Natural killer cell (primary cell): ENCODE data around the gene GRXCR2. TPM values are rescaled to one million over a fixed set of nuclear protein-coding genes. Genes with fewer than 3 reads are reported as not detected.
A peak's percentile ranks its signal among the peaks of the same experiment; 100 is the strongest.
"Not testable (repeated sequence)": the region's sequence is repeated elsewhere in the genome, so short reads cannot be mapped to it uniquely, and the experiment has no call there.

Experiments
- ATAC-seq, 3 donors: fragments of 150-1000 bp in 2 of 3; fragments of 200-7000 bp in 1 of 3; cut with Tn5 transposase; 1 replicate in 1 of 3; 2 replicates in 2 of 3; pipeline ENCODE4 v1.10.0; 2021; ENCODE audit warnings: mild to moderate bottlenecking in 2 of 3, moderate library complexity in 2 of 3
- DNase-seq, 2 donors: peaks; one replicate each; pipeline versions ENCODE4 v3.0.0 to v3.0.0-alpha.2; 2013 to 2021; ENCODE audit warnings: mixed read lengths in 1 of 2
- H3K27ac ChIP-seq: one replicate; pipeline ENCODE4 v1.5.1; 2013; ENCODE audit warnings: mild to moderate bottlenecking, low read length
- H3K27me3 ChIP-seq: one replicate; pipeline ENCODE4 v1.6.1; 2013; ENCODE audit warnings: low read length; ENCODE audit not compliant: control insufficient read depth, insufficient read depth
- H3K36me3 ChIP-seq: one replicate; pipeline ENCODE4 v1.6.1; 2013; ENCODE audit warnings: low read length; ENCODE audit not compliant: control insufficient read depth, insufficient read depth
- H3K4me1 ChIP-seq: one replicate; pipeline ENCODE4 v1.6.1; 2013; ENCODE audit warnings: low read length; ENCODE audit not compliant: control insufficient read depth, insufficient read depth
- H3K4me3 ChIP-seq: one replicate; pipeline ENCODE4 v1.5.1; 2013; ENCODE audit warnings: low read length
- H3K9me3 ChIP-seq: one replicate; pipeline ENCODE4 v1.6.1; 2013; ENCODE audit warnings: low read length; ENCODE audit not compliant: control insufficient read depth, insufficient read depth
- H3K27ac Mint-ChIP-seq, 2 donors: one replicate each; pipeline ENCODE4 v1.8.0; 2022; ENCODE audit warnings: mild to moderate bottlenecking in 2 of 2, mixed read lengths in 2 of 2, moderate library complexity in 1 of 2
- H3K27me3 Mint-ChIP-seq, 2 donors: one replicate each; pipeline ENCODE4 v1.8.0; 2022; ENCODE audit warnings: low read depth in 2 of 2, mixed read lengths in 2 of 2
- H3K36me3 Mint-ChIP-seq: one replicate; pipeline ENCODE4 v1.8.0; 2022; ENCODE audit warnings: mixed read lengths
- H3K4me1 Mint-ChIP-seq, 2 donors: one replicate each; pipeline ENCODE4 v1.8.0; 2022; ENCODE audit warnings: mixed read lengths in 2 of 2
- H3K4me3 Mint-ChIP-seq: one replicate; pipeline ENCODE4 v1.8.0; 2022; ENCODE audit warnings: mild to moderate bottlenecking, moderate library complexity, mixed read lengths
- H3K9me3 Mint-ChIP-seq, 2 donors: one replicate each; pipeline ENCODE4 v1.8.0; 2022; ENCODE audit warnings: mixed read lengths in 2 of 2
- CTCF ChIP-seq: fragments of 200-600 bp; IDR thresholded peaks from one replicate; pipeline ENCODE4 v1.8.0; 2022; ENCODE audit warnings: antibody characterized with exemption
- WGBS: methylation state at CpG from one replicate; pipeline ENCODE4 v1.1.7; 2013; ENCODE audit warnings: missing lambda C conversion rate; ENCODE audit not compliant: insufficient coverage; 5-methylcytosine and 5-hydroxymethylcytosine counted together
- intact Hi-C: fragments of 100-400 bp; cut with micrococcal nuclease; formaldehyde crosslinking; loops from one replicate; pipeline ENCODE4 v1.14.2; 2022
- total RNA-seq, 4 donors: library from RNA; stranded (reverse); fragments of 120-200 nt in 1 of 4; gene quantifications; one replicate each; pipeline versions ENCODE4 v1.2.3 to v1.2.4, GENCODE V29; 2013 to 2022

The GRXCR2 gene
- total RNA-seq, 3 donors from 2014 or later (not counting 1 experiment from before 2014, with no cell fraction given), result not detected

GRCh38 chr5:145840458-145841132, 32.2 kb downstream of the GRXCR2 start:
- no peak overlapping the region for H3K4me3 ChIP-seq
- Mint-ChIP-seq H3K27ac (no peak overlapping the region), H3K9me3 (no peaks in the 10 kb centered on the region), H3K4me3 (no peak overlapping the region), H3K36me3 (no peaks in the 10 kb centered on the region), H3K4me1 (peaks cover 4% of the 10 kb centered on the region in 2 donors), H3K27me3 (no peaks in the 10 kb centered on the region)
- intact Hi-C loops, result no loop called here
- peaks cover 3% of the 10 kb centered on the region for H3K4me1 ChIP-seq
- 97% methylated on average over 3 of the region's 3 CpGs for WGBS
- no peak overlapping the region for H3K27ac ChIP-seq
- no peaks in the 10 kb centered on the region for H3K27me3 ChIP-seq
- H3K36me3 ChIP-seq, result no peaks in the 10 kb centered on the region
- ATAC-seq (no peak), DNase-seq (no peak)
- H3K9me3 ChIP-seq, result no peaks in the 10 kb centered on the region
- no peak for TF ChIP-seq CTCF

- Histone ChIP-seq H3K36me3 (no peaks in the 10 kb centered on the region), H3K27me3 (no peaks in the 10 kb centered on the region), H3K27ac (no peak overlapping the region), H3K9me3 (no peaks in the 10 kb centered on the region), H3K4me1 (peaks cover 12% of the 10 kb centered on the region), H3K4me3 (no peak overlapping the region)
- DNase-seq (no peak), ATAC-seq (no peak)
- no peak overlapping the region for H3K4me3 Mint-ChIP-seq
- intact Hi-C loops, result no loop called here
- peaks cover 18 to 19% of the 10 kb centered on the region in 2 donors for H3K4me1 Mint-ChIP-seq
- H3K9me3 Mint-ChIP-seq, result no peaks in the 10 kb centered on the region
- TF ChIP-seq CTCF, result no peak
- no peak overlapping the region for H3K27ac Mint-ChIP-seq
- H3K27me3 Mint-ChIP-seq, result no peaks in the 10 kb centered on the region
- H3K36me3 Mint-ChIP-seq, result no peaks in the 10 kb centered on the region
- 91% methylated on average over 6 of the region's 6 CpGs for WGBS
Measured at GRCh38 chr5:145838276-145838675, 34.5 kb downstream of the GRXCR2 start.

DNA sequence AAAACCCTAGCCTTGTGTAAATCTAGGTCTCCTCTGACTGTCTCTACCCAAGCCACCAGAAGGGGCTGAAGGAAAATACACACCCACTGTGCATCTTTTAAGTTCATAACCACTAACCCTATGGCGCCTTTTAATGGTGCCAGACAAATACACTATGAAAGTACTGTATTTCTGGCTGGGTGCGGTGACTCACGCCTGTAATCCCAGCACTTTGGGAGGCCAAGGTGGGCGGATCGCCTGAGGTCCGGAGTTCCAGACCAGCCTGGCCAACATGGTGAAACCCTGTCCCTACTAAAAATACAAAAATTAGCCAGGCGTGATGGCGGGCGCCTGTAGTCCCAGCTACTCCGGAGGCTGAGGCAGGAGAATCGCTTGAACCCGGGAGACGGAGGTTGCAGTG, 36.6 kb downstream of the GRXCR2 start:
- H3K4me1 ChIP-seq, result peaks cover 12% of the 10 kb centered on the region
- H3K27me3 ChIP-seq, intact Hi-C loops, H3K36me3 ChIP-seq, H3K4me3 ChIP-seq, ATAC-seq, H3K27ac Mint-ChIP-seq, H3K27ac ChIP-seq, DNase-seq, H3K9me3 Mint-ChIP-seq, H3K27me3 Mint-ChIP-seq, H3K9me3 ChIP-seq, H3K36me3 Mint-ChIP-seq: not testable (repeated sequence)
- WGBS, result 95% methylated on average over 13 of the region's 13 CpGs
- H3K4me3 Mint-ChIP-seq, result peak overlapping the region; percentile 67
- peaks cover 18 to 19% of the 10 kb centered on the region in 2 donors for H3K4me1 Mint-ChIP-seq

GRCh38 chr5:145835848-145836239, 37.0 kb downstream of the GRXCR2 start:
- WGBS, result 69% methylated on average over 18 of the region's 18 CpGs
- H3K27ac Mint-ChIP-seq, result no peak overlapping the region
- no peaks in the 10 kb centered on the region for H3K36me3 ChIP-seq
- H3K4me3 Mint-ChIP-seq, result peak overlapping the region; percentile 67
- intact Hi-C loops, result no loop called here
- H3K27me3 ChIP-seq, result no peaks in the 10 kb centered on the region
- no peaks in the 10 kb centered on the region for H3K9me3 ChIP-seq
- H3K36me3 Mint-ChIP-seq, result no peaks in the 10 kb centered on the region
- H3K4me1 ChIP-seq, result peaks cover 12% of the 10 kb centered on the region
- H3K4me3 ChIP-seq, result peak overlapping the region; percentile 39
- H3K9me3 Mint-ChIP-seq, result no peaks in the 10 kb centered on the region
- no peak overlapping the region for H3K27ac ChIP-seq
- no peak for TF ChIP-seq CTCF
- ATAC-seq (peak in 1 of 3 donors; percentile 18), DNase-seq (no peak)
- no peaks in the 10 kb centered on the region for H3K27me3 Mint-ChIP-seq
- peaks cover 18 to 22% of the 10 kb centered on the region in 2 donors for H3K4me1 Mint-ChIP-seq
